NB4 (cell line): ENCODE results near the gene REPS2.
A peak's percentile ranks its signal among the peaks of the same experiment; 100 is the strongest.

Experiments
- DNase-seq: peaks from one replicate; pipeline ENCODE4 v3.0.0; 2010; ENCODE audit warnings: low read depth
- H3K4me3 ChIP-seq: one replicate; pipeline ENCODE4 v1.5.1; 2011; ENCODE audit warnings: mild to moderate bottlenecking, low read depth, low read length, moderate library complexity
- MYC ChIP-seq: IDR thresholded peaks from 2 replicates; pipeline ENCODE4 v1.6.1; 2011; ENCODE audit warnings: low read depth, low read length
- POLR2A ChIP-seq: IDR thresholded peaks from 2 replicates; pipeline ENCODE4 v1.6.1; 2011; ENCODE audit warnings: mild to moderate bottlenecking; ENCODE audit not compliant: insufficient read length; ENCODE audit errors: extremely low read depth
- TF ChIP-seq, protein P1 (sequence below): IDR thresholded peaks from 2 replicates; pipeline ENCODE4 v1.6.1; 2011; ENCODE audit warnings: low read depth, low read length
- TF ChIP-seq, protein P2 (sequence below): IDR thresholded peaks from one replicate; pipeline ENCODE4 v1.5.1; 2012; ENCODE audit warnings: low read depth, low read length

The REPS2 gene

DNA sequence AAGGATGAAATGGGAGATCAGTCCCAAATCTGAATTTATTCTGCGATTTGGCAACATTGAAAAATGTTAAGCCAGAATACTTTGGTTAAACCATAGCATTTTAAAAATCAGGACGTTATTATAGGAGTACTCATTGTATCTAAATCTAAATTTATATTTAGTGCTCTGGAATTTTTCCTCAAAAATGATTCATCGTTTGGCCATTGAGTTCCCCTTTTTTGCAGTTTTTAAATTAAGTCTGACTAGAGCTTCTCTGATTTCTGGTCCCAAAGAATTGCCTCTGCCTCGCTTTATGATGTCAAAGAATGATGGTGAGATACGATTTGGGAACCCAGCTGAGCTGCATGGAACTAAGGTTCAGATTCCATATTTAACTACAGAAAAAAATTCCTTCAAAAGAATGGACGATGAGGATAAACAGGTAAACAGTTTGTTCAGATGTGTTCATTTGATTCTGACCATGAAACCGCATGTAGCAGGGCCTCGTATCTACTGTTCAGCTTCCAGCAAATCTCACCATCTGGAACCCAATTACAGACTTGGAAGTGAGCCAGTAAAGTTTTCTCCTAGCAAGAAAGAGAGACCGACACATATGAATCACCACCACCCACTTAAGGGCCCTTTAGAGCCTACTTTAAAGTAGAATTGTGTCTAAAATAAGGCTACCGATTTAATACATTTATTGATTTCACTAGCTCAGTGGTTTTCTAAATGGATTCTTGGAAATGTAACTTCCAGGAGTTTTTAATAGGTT is 75.6 kb downstream of the REPS2 start:
- no peak overlapping the region for H3K4me3 ChIP-seq
- no peak for DNase-seq
- TF ChIP-seq POLR2A, result no peak
- TF ChIP-seq, protein P1, sequence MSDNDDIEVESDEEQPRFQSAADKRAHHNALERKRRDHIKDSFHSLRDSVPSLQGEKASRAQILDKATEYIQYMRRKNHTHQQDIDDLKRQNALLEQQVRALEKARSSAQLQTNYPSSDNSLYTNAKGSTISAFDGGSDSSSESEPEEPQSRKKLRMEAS, result no peak
- TF ChIP-seq, protein P2, sequence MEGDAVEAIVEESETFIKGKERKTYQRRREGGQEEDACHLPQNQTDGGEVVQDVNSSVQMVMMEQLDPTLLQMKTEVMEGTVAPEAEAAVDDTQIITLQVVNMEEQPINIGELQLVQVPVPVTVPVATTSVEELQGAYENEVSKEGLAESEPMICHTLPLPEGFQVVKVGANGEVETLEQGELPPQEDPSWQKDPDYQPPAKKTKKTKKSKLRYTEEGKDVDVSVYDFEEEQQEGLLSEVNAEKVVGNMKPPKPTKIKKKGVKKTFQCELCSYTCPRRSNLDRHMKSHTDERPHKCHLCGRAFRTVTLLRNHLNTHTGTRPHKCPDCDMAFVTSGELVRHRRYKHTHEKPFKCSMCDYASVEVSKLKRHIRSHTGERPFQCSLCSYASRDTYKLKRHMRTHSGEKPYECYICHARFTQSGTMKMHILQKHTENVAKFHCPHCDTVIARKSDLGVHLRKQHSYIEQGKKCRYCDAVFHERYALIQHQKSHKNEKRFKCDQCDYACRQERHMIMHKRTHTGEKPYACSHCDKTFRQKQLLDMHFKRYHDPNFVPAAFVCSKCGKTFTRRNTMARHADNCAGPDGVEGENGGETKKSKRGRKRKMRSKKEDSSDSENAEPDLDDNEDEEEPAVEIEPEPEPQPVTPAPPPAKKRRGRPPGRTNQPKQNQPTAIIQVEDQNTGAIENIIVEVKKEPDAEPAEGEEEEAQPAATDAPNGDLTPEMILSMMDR, result no peak
- no peak for TF ChIP-seq MYC

DNA sequence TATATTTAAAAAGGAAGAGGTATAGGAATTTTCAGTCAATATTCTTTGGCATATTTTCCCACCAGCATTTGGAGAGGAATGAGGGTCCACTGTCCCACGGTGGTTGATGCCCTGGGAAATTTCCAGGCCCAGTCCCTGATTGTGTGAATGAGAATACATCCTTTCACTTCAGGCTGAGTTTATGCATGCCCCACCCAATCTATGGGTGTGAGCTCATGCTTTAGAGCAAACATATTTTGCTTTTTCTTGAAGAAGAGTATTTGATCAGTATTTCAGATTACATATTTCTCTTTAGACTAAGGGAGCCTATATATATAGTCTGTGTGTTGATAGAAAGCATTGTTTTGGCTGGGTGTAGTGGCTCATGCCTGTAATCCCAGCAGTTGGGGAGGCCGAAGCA is 77.2 kb downstream of the REPS2 start:
- H3K4me3 ChIP-seq, result no peak overlapping the region
- no peak for DNase-seq
- TF ChIP-seq, protein P1, result no peak
- no peak for TF ChIP-seq MYC
- TF ChIP-seq POLR2A, result no peak
- TF ChIP-seq, protein P2, result no peak

DNA sequence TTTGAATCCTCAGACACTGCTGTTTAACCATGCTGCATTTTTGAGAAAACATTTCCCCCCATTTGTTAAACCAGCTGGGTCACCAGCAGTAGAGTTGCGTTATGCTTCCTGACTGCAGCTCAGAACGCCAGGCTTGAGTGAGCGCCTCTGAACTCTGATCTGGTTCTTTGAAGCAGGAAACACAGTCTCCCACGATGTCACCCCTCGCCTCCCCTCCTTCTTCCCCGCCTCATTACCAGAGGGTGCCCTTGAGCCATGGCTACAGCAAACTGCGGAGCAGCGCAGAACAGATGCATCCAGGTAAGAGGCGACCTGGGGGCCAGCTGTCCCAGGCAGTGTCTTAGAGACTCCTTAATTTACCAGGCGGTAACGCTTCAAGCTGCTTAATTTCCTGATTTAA is 78.4 kb downstream of the REPS2 start:
- TF ChIP-seq MYC (no peak), POLR2A (no peak)
- TF ChIP-seq, protein P2, result no peak
- TF ChIP-seq, protein P1, result no peak
- peak; percentile 12 for DNase-seq

DNA sequence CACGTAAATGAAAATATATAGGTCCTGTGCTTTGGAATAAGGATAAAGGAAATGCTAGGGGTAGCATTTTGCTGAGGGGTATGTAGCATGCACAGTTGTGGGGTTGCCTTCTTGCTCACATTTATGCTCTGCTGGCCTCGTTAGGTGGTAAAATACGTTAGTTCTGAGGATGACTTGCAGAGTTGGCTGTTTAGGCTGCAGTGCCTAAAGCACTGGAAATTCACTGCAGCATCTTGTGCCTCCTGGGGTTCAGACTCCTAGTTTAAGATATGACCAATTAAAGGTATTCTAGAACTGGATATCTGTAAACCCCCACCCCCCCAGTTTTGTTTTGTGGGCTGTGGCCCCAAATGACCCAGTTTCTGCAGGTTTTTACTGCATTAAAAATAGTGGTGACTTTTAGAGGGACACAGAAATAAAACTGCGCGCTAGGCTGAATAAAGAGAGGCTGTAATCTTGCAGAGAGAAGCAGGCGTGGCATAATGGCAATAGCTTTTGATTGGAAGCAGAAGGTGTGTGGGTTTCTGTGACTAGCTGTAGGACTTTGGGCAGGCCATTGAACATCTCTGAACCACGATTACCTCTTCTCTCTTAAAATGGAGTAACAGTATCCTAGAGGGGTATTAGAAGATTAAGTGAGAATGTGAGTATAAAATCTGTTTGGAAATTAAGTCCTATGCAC is 79.3 kb downstream of the REPS2 start:
- no peak overlapping the region for H3K4me3 ChIP-seq
- TF ChIP-seq POLR2A, result no peak
- TF ChIP-seq, protein P1, result no peak
- TF ChIP-seq, protein P2, result no peak
- TF ChIP-seq MYC, result no peak
- DNase-seq, result no peak

More for the DNA sequence above, 78.4 kb downstream of the REPS2 start:
- no peak overlapping the region for H3K4me3 ChIP-seq

DNA sequence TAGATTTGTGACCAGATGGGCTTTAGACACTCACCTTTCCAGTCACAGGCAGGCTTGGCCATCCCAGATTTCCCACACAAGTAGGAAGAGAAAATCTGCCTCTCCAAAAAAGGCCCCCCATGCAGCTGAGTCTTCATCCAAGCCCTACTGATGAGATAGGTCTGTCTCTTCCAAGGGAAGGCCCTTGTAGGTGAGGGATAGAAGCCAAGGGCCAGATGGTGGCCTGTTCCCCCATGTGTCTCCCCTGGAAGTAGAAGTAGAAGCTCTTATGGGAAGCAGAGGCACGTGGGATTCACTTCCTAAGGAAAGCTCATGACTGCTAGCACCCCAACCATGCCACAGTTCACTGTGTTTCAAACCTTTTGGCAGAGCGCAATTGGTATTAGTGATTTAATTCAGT is 81.5 kb downstream of the REPS2 start:
- no peak for DNase-seq
- no peak for TF ChIP-seq POLR2A
- no peak overlapping the region for H3K4me3 ChIP-seq

DNA sequence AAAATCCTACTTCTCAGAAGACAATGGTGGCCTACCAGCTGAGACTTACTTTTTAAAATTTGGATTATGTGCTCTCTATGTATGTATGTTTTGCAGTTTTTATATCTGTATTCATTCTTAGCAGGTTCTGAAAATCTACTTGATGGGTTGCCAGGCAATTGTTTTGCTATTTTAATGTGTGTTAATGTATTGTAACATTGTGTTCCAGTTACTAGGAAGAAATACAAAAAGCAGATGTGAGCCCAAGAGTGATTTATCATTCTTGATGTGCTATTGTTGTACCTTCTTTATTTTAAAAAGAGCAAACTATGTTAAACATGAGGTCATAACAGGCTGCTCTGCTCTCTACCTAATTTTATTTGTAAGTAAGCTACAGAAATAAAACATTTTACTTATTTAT is 81.9 kb downstream of the REPS2 start:
- no peak for DNase-seq
- TF ChIP-seq, protein P2, result no peak
- TF ChIP-seq POLR2A (no peak), MYC (no peak)
- TF ChIP-seq, protein P1, result no peak
- no peak overlapping the region for H3K4me3 ChIP-seq
